ENCODE results near the gene NDUFAF4. TPM values are rescaled to one million over a fixed set of nuclear protein-coding genes. Genes with fewer than 3 reads are reported as not detected.

NDUFAF4 gene
- total RNA-seq, 1 donor from 2014 or later: 33.3 TPM

DNA sequence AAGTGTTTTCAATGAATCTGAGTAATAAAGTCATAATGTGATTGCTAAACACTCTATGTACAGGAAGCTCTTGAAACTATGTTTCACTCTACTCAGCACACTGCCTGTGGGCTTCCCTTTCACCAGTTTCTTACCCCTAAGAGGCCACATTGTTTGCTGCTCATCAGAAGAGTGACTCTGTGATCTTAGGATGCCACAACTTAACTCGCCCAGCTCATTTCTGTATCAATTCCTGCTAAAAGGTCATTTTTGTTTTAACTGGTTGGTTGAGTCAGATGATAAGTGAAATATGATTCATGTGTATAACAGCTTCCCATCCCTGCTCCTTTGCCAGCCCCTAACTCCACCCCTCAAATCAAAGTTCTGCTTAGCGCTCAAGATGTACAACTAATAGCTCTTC is 9.8 kb upstream of the NDUFAF4 start:
- Mint-ChIP-seq H3K36me3 (ENCODE audit: low read depth, unreplicated experiment) (no peaks in the 10 kb centered on the region), H3K4me1 (ENCODE audit: unreplicated experiment) (peaks cover 13% of the 10 kb centered on the region), H3K4me3 (ENCODE audit: unreplicated experiment) (no peak overlapping the region), H3K9me3 (ENCODE audit: unreplicated experiment) (no peaks in the 10 kb centered on the region), H3K27ac (ENCODE audit: unreplicated experiment) (no peak overlapping the region), H3K27me3 (ENCODE audit: unreplicated experiment) (peaks cover 4% of the 10 kb centered on the region)
- TF ChIP-seq, protein P1, sequence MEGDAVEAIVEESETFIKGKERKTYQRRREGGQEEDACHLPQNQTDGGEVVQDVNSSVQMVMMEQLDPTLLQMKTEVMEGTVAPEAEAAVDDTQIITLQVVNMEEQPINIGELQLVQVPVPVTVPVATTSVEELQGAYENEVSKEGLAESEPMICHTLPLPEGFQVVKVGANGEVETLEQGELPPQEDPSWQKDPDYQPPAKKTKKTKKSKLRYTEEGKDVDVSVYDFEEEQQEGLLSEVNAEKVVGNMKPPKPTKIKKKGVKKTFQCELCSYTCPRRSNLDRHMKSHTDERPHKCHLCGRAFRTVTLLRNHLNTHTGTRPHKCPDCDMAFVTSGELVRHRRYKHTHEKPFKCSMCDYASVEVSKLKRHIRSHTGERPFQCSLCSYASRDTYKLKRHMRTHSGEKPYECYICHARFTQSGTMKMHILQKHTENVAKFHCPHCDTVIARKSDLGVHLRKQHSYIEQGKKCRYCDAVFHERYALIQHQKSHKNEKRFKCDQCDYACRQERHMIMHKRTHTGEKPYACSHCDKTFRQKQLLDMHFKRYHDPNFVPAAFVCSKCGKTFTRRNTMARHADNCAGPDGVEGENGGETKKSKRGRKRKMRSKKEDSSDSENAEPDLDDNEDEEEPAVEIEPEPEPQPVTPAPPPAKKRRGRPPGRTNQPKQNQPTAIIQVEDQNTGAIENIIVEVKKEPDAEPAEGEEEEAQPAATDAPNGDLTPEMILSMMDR (IDR thresholded peaks at IDR 0.05; ENCODE audit: unreplicated experiment): no peak
- no peak for DNase-seq (ENCODE audit: low spot score)

DNA sequence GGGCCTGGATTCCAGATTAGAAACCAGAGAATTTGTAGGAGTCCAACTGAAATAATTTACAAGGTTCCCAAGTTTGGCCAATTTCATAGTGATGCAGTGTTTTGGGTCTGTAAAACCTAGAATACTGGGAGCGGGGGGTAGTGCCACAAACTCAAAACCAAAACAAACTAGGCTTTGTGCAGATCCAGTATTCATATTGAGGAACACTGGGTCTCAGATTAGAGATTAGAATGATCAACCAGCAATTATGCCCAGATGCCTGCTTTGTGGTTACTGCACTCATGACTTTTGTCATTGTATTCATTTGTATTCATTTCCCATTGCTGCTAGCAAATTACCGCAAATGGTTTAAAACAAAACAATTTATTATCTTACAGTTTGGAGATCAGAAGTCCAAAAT is 3.2 kb upstream of the NDUFAF4 start:
- Mint-ChIP-seq H3K27ac (ENCODE audit: unreplicated experiment) (no peak overlapping the region), H3K36me3 (ENCODE audit: low read depth, unreplicated experiment) (no peaks in the 10 kb centered on the region), H3K4me3 (ENCODE audit: unreplicated experiment) (no peak overlapping the region), H3K4me1 (ENCODE audit: unreplicated experiment) (peaks cover 22% of the 10 kb centered on the region), H3K9me3 (ENCODE audit: unreplicated experiment) (no peaks in the 10 kb centered on the region), H3K27me3 (ENCODE audit: unreplicated experiment) (peaks cover 3% of the 10 kb centered on the region)
- no peak for DNase-seq (ENCODE audit: low spot score)
- TF ChIP-seq, protein P1 (IDR thresholded peaks at IDR 0.05; ENCODE audit: unreplicated experiment): no peak

DNA sequence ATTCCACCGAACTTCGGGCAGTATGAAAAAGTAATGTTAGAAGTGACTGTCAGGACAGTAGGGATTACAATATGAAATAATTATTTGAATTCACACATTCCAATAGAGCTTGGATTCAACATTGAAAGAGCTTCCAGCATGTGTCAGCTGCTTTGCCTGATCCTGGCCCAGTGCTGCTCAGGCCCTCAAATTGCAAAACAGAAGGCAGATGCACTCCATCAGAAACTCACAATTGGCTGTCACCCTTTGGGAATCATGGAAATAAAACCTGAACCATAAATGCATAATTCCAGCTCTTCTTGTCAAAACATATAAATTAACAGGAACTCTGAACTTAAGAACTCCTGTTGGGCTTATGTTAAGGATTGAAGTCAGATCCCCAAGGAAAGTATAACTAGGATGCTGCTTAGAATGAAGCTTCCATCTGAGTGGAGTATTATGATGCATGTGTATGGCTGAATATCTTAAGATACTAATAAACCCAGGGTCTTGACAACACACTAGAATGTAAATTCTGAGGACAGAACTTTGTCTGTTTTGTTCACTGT is 1.8 kb upstream of the NDUFAF4 start:
- peaks cover 3% of the 10 kb centered on the region for H3K27me3 Mint-ChIP-seq (ENCODE audit: unreplicated experiment)
- no peaks in the 10 kb centered on the region for H3K9me3 Mint-ChIP-seq (ENCODE audit: unreplicated experiment)
- H3K4me3 Mint-ChIP-seq (ENCODE audit: unreplicated experiment): peak overlapping the region; percentile 59
- DNase-seq (ENCODE audit: low spot score): no peak
- no peaks in the 10 kb centered on the region for H3K36me3 Mint-ChIP-seq (ENCODE audit: low read depth, unreplicated experiment)
- peaks cover 25% of the 10 kb centered on the region for H3K4me1 Mint-ChIP-seq (ENCODE audit: unreplicated experiment)
- TF ChIP-seq, protein P1 (IDR thresholded peaks at IDR 0.05; ENCODE audit: unreplicated experiment): no peak
- H3K27ac Mint-ChIP-seq (ENCODE audit: unreplicated experiment): peak overlapping the region; percentile 97

DNA sequence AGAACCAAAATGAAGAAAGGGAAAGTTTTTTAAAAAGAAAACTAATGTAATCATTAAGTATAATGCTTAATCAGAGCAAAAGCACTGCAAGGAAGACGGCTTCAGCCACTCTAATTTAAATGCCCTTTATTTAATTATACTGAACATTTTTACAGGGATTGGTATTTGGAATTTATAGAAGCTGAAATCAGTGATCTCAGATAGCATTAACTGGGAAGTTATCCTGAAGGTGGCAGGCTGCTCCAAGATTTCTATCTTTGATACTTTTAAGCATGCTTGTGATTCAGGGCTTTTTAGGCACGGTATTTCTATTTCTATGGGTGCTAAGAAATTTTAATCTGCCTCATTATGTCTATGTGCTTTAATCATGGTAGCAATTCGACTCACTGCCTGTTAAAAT is 1.3 kb upstream of the NDUFAF4 start:
- TF ChIP-seq, protein P1 (IDR thresholded peaks at IDR 0.05; ENCODE audit: unreplicated experiment): no peak
- Mint-ChIP-seq H3K4me1 (ENCODE audit: unreplicated experiment) (peaks cover 25% of the 10 kb centered on the region), H3K9me3 (ENCODE audit: unreplicated experiment) (no peaks in the 10 kb centered on the region), H3K36me3 (ENCODE audit: low read depth, unreplicated experiment) (no peaks in the 10 kb centered on the region), H3K4me3 (ENCODE audit: unreplicated experiment) (peak overlapping the region; percentile 89), H3K27me3 (ENCODE audit: unreplicated experiment) (peaks cover 3% of the 10 kb centered on the region), H3K27ac (ENCODE audit: unreplicated experiment) (peak overlapping the region; percentile 97)
- peak; percentile 11 for DNase-seq (ENCODE audit: low spot score)

DNA sequence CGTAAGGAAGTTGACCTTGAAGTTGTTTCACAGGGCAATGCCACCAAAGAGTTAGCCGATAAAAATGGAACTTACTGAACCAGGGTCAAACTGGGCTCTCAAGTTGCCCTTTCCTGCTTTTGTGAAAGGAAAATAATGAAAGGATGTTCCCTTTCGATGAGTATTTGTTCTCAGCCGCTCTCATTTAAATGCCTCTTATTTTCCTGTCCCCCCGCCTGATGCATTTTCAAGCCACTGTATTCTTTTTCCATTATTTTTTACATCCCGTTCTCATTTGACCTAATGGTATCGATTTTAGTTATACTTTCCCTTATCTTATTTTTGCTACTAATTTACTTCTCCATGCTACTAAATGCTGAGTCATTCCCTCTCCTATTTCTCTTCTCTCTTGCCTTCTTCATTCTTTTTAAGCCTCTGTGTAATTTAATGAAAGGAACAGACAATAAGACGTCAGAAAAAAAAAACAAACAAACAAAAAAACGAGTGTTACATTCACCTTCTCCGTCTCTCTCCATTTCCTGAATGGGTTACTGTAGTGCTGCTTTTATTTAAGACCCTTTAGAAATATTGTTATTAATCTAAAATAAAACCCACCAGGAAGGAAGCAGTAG is 655 bp upstream of the NDUFAF4 start:
- H3K36me3 Mint-ChIP-seq (ENCODE audit: low read depth, unreplicated experiment): no peaks in the 10 kb centered on the region
- H3K4me1 Mint-ChIP-seq (ENCODE audit: unreplicated experiment): peaks cover 25% of the 10 kb centered on the region
- DNase-seq (ENCODE audit: low spot score): no peak
- H3K9me3 Mint-ChIP-seq (ENCODE audit: unreplicated experiment): no peaks in the 10 kb centered on the region
- H3K4me3 Mint-ChIP-seq (ENCODE audit: unreplicated experiment): peak overlapping the region; percentile 89
- peak overlapping the region; percentile 97 for H3K27ac Mint-ChIP-seq (ENCODE audit: unreplicated experiment)
- H3K27me3 Mint-ChIP-seq (ENCODE audit: unreplicated experiment): peaks cover 3% of the 10 kb centered on the region
- TF ChIP-seq, protein P1 (IDR thresholded peaks at IDR 0.05; ENCODE audit: unreplicated experiment): no peak
